SJSA1 (cell line): ENCODE data around the gene ARSI. TPM values are rescaled to one million over a fixed set of nuclear protein-coding genes. Genes with fewer than 3 reads are reported as not detected.
"Not testable (repeated sequence)": the region's sequence is repeated elsewhere in the genome, so short reads cannot be mapped to it uniquely, and the experiment has no call there.

Experiments
- DNase-seq, 2 experiments: peaks; one replicate each; pipeline ENCODE4 v3.0.0-alpha.2; 2015 to 2020; ENCODE audit warnings: low spot score in 2 of 2, low read depth in 1 of 2
- H3K27ac ChIP-seq: fragments of 250-450 bp; sonication (Bioruptor Pico); 2 replicates; pipeline ENCODE4 v1.5.1; 2020; ENCODE audit warnings: mild to moderate bottlenecking, moderate library complexity
- H3K27me3 ChIP-seq: fragments of 250-450 bp; sonication (Bioruptor Pico); replicated peaks from 2 replicates; pipeline ENCODE4 v1.5.1; 2020; ENCODE audit warnings: mild to moderate bottlenecking, moderate library complexity
- H3K36me3 ChIP-seq: fragments of 250-450 bp; sonication (Bioruptor Pico); 2 replicates; pipeline ENCODE4 v1.5.1; 2020; ENCODE audit warnings: mild to moderate bottlenecking
- H3K4me1 ChIP-seq: fragments of 250-450 bp; sonication (Bioruptor Pico); replicated peaks from 2 replicates; pipeline ENCODE4 v1.6.1; 2021; ENCODE audit warnings: mild to moderate bottlenecking
- H3K4me3 ChIP-seq: fragments of 250-450 bp; sonication (Bioruptor Pico); 2 replicates; pipeline ENCODE4 v1.5.1; 2020; ENCODE audit warnings: mild to moderate bottlenecking
- H3K9me3 ChIP-seq: fragments of 250-450 bp; sonication (Bioruptor Pico); replicated peaks from 2 replicates; pipeline ENCODE4 v1.5.1; 2020; ENCODE audit warnings: mild to moderate bottlenecking
- total RNA-seq: library from RNA; depleted of rRNA; stranded (reverse); fragments of >200 nt; shearing (Covaris generic); gene quantifications from 2 replicates; pipeline ENCODE4 v1.2.3, GENCODE V29; 2014; rRNA removed

Gene ARSI
- total RNA-seq, 1 experiment from 2014 or later = 0.21 TPM

GRCh38 chr5:150254774-150255173 is 47.9 kb downstream of the ARSI start:
- Histone ChIP-seq H3K36me3 (no peaks in the 10 kb centered on the region), H3K4me1 (no peaks in the 10 kb centered on the region), H3K27me3 (no peaks in the 10 kb centered on the region), H3K27ac (no peak overlapping the region), H3K9me3 (no peaks in the 10 kb centered on the region), H3K4me3 (no peak overlapping the region)
- no peak for DNase-seq

- DNase-seq = no peak
Observed at GRCh38 chr5:150254363-150254762, 48.3 kb downstream of the ARSI start.

GRCh38 chr5:150253416-150254208 is 49.1 kb downstream of the ARSI start:
- Histone ChIP-seq H3K4me3 (no peak overlapping the region), H3K27me3 (no peaks in the 10 kb centered on the region), H3K4me1 (no peaks in the 10 kb centered on the region), H3K36me3 (no peaks in the 10 kb centered on the region), H3K27ac (no peak overlapping the region), H3K9me3 (no peaks in the 10 kb centered on the region)
- no peak for DNase-seq

More at GRCh38 chr5:150254363-150254762, 48.3 kb downstream of the ARSI start:
- no peak overlapping the region for H3K4me3 ChIP-seq
- no peaks in the 10 kb centered on the region for H3K36me3 ChIP-seq
- no peaks in the 10 kb centered on the region for H3K9me3 ChIP-seq
- H3K27ac ChIP-seq = no peak overlapping the region
- no peaks in the 10 kb centered on the region for H3K4me1 ChIP-seq
- no peaks in the 10 kb centered on the region for H3K27me3 ChIP-seq

GRCh38 chr5:150252489-150252888 is 50.2 kb downstream of the ARSI start:
- no peaks in the 10 kb centered on the region for H3K4me1 ChIP-seq
- H3K27me3 ChIP-seq = no peaks in the 10 kb centered on the region
- no peak overlapping the region for H3K27ac ChIP-seq
- H3K4me3 ChIP-seq = no peak overlapping the region
- DNase-seq = no peak
- no peaks in the 10 kb centered on the region for H3K9me3 ChIP-seq
- no peaks in the 10 kb centered on the region for H3K36me3 ChIP-seq

- no peak for DNase-seq
- Histone ChIP-seq H3K9me3 (no peaks in the 10 kb centered on the region), H3K27me3 (no peaks in the 10 kb centered on the region), H3K4me1 (no peaks in the 10 kb centered on the region), H3K27ac (no peak overlapping the region), H3K36me3 (no peaks in the 10 kb centered on the region), H3K4me3 (no peak overlapping the region)
Observed at GRCh38 chr5:150251504-150251903, 51.2 kb downstream of the ARSI start.

GRCh38 chr5:150249744-150250143 is 53.0 kb downstream of the ARSI start:
- Histone ChIP-seq H3K27ac (no peak overlapping the region), H3K9me3 (no peaks in the 10 kb centered on the region), H3K4me3 (no peak overlapping the region), H3K36me3 (no peaks in the 10 kb centered on the region), H3K27me3 (no peaks in the 10 kb centered on the region), H3K4me1 (no peaks in the 10 kb centered on the region)
- no peak for DNase-seq

- H3K4me1 ChIP-seq = no peaks in the 10 kb centered on the region
- no peaks in the 10 kb centered on the region for H3K9me3 ChIP-seq
- no peaks in the 10 kb centered on the region for H3K27me3 ChIP-seq
- H3K27ac ChIP-seq = no peak overlapping the region
- no peak for DNase-seq
- no peak overlapping the region for H3K4me3 ChIP-seq
- H3K36me3 ChIP-seq = no peaks in the 10 kb centered on the region
Observed at GRCh38 chr5:150248946-150249345, 53.8 kb downstream of the ARSI start.

- not testable (repeated sequence) for H3K4me3 ChIP-seq, H3K4me1 ChIP-seq, H3K27me3 ChIP-seq, H3K9me3 ChIP-seq, H3K27ac ChIP-seq, DNase-seq, H3K36me3 ChIP-seq
Observed at GRCh38 chr5:150248493-150248892, 54.2 kb downstream of the ARSI start.

- DNase-seq = no peak
- H3K27me3 ChIP-seq = no peaks in the 10 kb centered on the region
- H3K27ac ChIP-seq = no peak overlapping the region
- no peak overlapping the region for H3K4me3 ChIP-seq
- no peaks in the 10 kb centered on the region for H3K4me1 ChIP-seq
- H3K9me3 ChIP-seq = no peaks in the 10 kb centered on the region
- H3K36me3 ChIP-seq = no peaks in the 10 kb centered on the region
Observed at GRCh38 chr5:150247726-150248125, 55.0 kb downstream of the ARSI start.

GRCh38 chr5:150246835-150247234 is 55.9 kb downstream of the ARSI start:
- Histone ChIP-seq H3K4me1 (no peaks in the 10 kb centered on the region), H3K4me3 (no peak overlapping the region), H3K27me3 (no peaks in the 10 kb centered on the region), H3K9me3 (no peaks in the 10 kb centered on the region), H3K27ac (no peak overlapping the region), H3K36me3 (no peaks in the 10 kb centered on the region)
- DNase-seq = no peak

GRCh38 chr5:150246429-150246828 is 56.3 kb downstream of the ARSI start:
- no peaks in the 10 kb centered on the region for H3K9me3 ChIP-seq
- no peak for DNase-seq
- no peak overlapping the region for H3K27ac ChIP-seq
- no peaks in the 10 kb centered on the region for H3K4me1 ChIP-seq
- no peak overlapping the region for H3K4me3 ChIP-seq
- H3K36me3 ChIP-seq = no peaks in the 10 kb centered on the region
- H3K27me3 ChIP-seq = no peaks in the 10 kb centered on the region

Other genes with a start within 250 kb of the ARSI start
- 1.2 TPM in 1 of 2 replicates, not detected in the other for gene CSF1R, start 216.4 kb downstream of the ARSI start, total RNA-seq
- gene PDGFRB, start 147.1 kb downstream of the ARSI start, total RNA-seq = 98.6 and 113 TPM in 2 replicates
- gene CDX1, start 136.1 kb downstream of the ARSI start, total RNA-seq = 0.19 and 1.8 TPM in 2 replicates
- not detected in 2 replicates for gene SLC6A7, start 112.8 kb downstream of the ARSI start, total RNA-seq
- not detected in 2 replicates for gene CAMK2A, start 13.1 kb downstream of the ARSI start, total RNA-seq
- 58.8 and 67.2 TPM in 2 replicates for gene TCOF1, start 54.8 kb upstream of the ARSI start, total RNA-seq
- not detected in 2 replicates for gene CD74, start 110.0 kb upstream of the ARSI start, total RNA-seq
- gene RPS14, start 146.8 kb upstream of the ARSI start, total RNA-seq = 2,445 and 3,427 TPM in 2 replicates
- gene NDST1, start 205.2 kb upstream of the ARSI start, total RNA-seq = 65.0 and 87.8 TPM in 2 replicates